Activated naive CD8-positive, alpha-beta T cell treated with anti-CD3 and anti-CD28 coated beads, Interleukin-2, amount 50 U/mL, for 16 hours (primary cell): ENCODE results near the gene ELOB.

Source experiments
- DNase-seq: peaks from one replicate; pipeline ENCODE4 v3.0.0-alpha.2; 2020; ENCODE audit warnings: low read depth, low spot score

ELOB gene

GRCh38 chr16:2783581-2784357 is 6.7 kb upstream of the ELOB start:
- DNase-seq = no peak

GRCh38 chr16:2782583-2783351 is 5.7 kb upstream of the ELOB start:
- no peak for DNase-seq

- no peak for DNase-seq
These were observed 3.2 kb upstream of the ELOB start for GRCh38 chr16:2779978-2780898.

GRCh38 chr16:2779151-2779920 is 2.3 kb upstream of the ELOB start:
- no peak for DNase-seq

- no peak for DNase-seq
These were observed 1.5 kb upstream of the ELOB start for GRCh38 chr16:2778630-2778958.

- DNase-seq = no peak
These were observed 986 bp upstream of the ELOB start for GRCh38 chr16:2777903-2778629.

- DNase-seq = no peak
These were observed 460 bp downstream of the ELOB start for GRCh38 chr16:2776500-2777139.

GRCh38 chr16:2775765-2776499 is 1.1 kb downstream of the ELOB start:
- DNase-seq = no peak

GRCh38 chr16:2775131-2775716 is 1.9 kb downstream of the ELOB start:
- no peak for DNase-seq

GRCh38 chr16:2774161-2774891 is 2.8 kb downstream of the ELOB start:
- no peak for DNase-seq

GRCh38 chr16:2773188-2773968 is 3.7 kb downstream of the ELOB start:
- no peak for DNase-seq

GRCh38 chr16:2771496-2772402 is 5.3 kb downstream of the ELOB start:
- DNase-seq = no peak

GRCh38 chr16:2770057-2770951 is 6.8 kb downstream of the ELOB start:
- no peak for DNase-seq

GRCh38 chr16:2769675-2770056 is 7.4 kb downstream of the ELOB start:
- DNase-seq = no peak

- DNase-seq = no peak
These were observed 8.0 kb downstream of the ELOB start for GRCh38 chr16:2769100-2769529.
